ENCODE data around the gene FAAP100.

The FAAP100 gene

GRCh38 chr17:81494626-81495377 is 57.4 kb downstream of the FAAP100 start:
- no peaks in the 10 kb centered on the region for H3K9me2 ChIP-seq (replicated peaks; ENCODE audit: low read depth, low read length)
- no peaks in the 10 kb centered on the region for H3K27me3 ChIP-seq (ENCODE audit: insufficient read depth, low read length, poor library complexity, severe bottlenecking)
- TF ChIP-seq CTCF (conservative IDR thresholded peaks at IDR 0.05; ENCODE audit: low read length) (no peak), EZH2phosphoT487 (IDR thresholded peaks at IDR 0.05; ENCODE audit: borderline replicate concordance) (no peak)
- no peaks in the 10 kb centered on the region for H4K20me1 ChIP-seq (ENCODE audit: insufficient read depth, low read length, poor library complexity, severe bottlenecking)
- H3K36me3 ChIP-seq (ENCODE audit: insufficient read depth, low read length), result no peaks in the 10 kb centered on the region
- H3K9me3 ChIP-seq (ENCODE audit: insufficient read depth, low read depth, low read length), result no peaks in the 10 kb centered on the region
- peak overlapping the region; percentile 37; the same call in 1 of the 2 replicates for H2AFZ ChIP-seq (ENCODE audit: low read length)
- H3K9ac ChIP-seq (ENCODE audit: low read depth, low read length, poor library complexity, severe bottlenecking), result peak overlapping the region; percentile 60
- peak overlapping the region; percentile 50 for H3K4me3 ChIP-seq (ENCODE audit: low read length, poor library complexity, severe bottlenecking)
- H3K4me1 ChIP-seq (ENCODE audit: insufficient read depth, low read length, poor library complexity, severe bottlenecking), result peaks cover 27% of the 10 kb centered on the region
- H3K4me2 ChIP-seq (ENCODE audit: low read depth, low read length, poor library complexity, severe bottlenecking), result peak overlapping the region; percentile 61
- H3K79me2 ChIP-seq (ENCODE audit: insufficient read depth, low read length), result peaks cover 5% of the 10 kb centered on the region; the same call in 1 of the 2 replicates
- no peaks in the 10 kb centered on the region for H3F3A ChIP-seq (ENCODE audit: low read depth)

GRCh38 chr17:81493198-81494038 is 58.7 kb downstream of the FAAP100 start:
- Histone ChIP-seq H2AFZ (ENCODE audit: low read length) (no peak overlapping the region), H3F3A (ENCODE audit: low read depth) (no peaks in the 10 kb centered on the region), H3K4me3 (ENCODE audit: low read length, poor library complexity, severe bottlenecking) (no peak overlapping the region), H3K4me2 (ENCODE audit: low read depth, low read length, poor library complexity, severe bottlenecking) (no peak overlapping the region), H4K20me1 (ENCODE audit: insufficient read depth, low read length, poor library complexity, severe bottlenecking) (no peaks in the 10 kb centered on the region), H3K4me1 (ENCODE audit: insufficient read depth, low read length, poor library complexity, severe bottlenecking) (peaks cover 37% of the 10 kb centered on the region), H3K9ac (ENCODE audit: low read depth, low read length, poor library complexity, severe bottlenecking) (no peak overlapping the region), H3K9me3 (ENCODE audit: insufficient read depth, low read depth, low read length) (no peaks in the 10 kb centered on the region), H3K36me3 (ENCODE audit: insufficient read depth, low read length) (no peaks in the 10 kb centered on the region), H3K27me3 (ENCODE audit: insufficient read depth, low read length, poor library complexity, severe bottlenecking) (no peaks in the 10 kb centered on the region), H3K9me2 (replicated peaks; ENCODE audit: low read depth, low read length) (no peaks in the 10 kb centered on the region), H3K79me2 (ENCODE audit: insufficient read depth, low read length) (peaks cover 19% of the 10 kb centered on the region)
- no peak for TF ChIP-seq EZH2phosphoT487 (IDR thresholded peaks at IDR 0.05; ENCODE audit: borderline replicate concordance)
- TF ChIP-seq CTCF (conservative IDR thresholded peaks at IDR 0.05; ENCODE audit: low read length), result no peak

GRCh38 chr17:81492706-81493105 is 59.4 kb downstream of the FAAP100 start:
- H2AFZ ChIP-seq (ENCODE audit: low read length), result no peak overlapping the region

More at GRCh38 chr17:81492706-81493105, 59.4 kb downstream of the FAAP100 start:
- H3K4me3 ChIP-seq (ENCODE audit: low read length, poor library complexity, severe bottlenecking), result no peak overlapping the region
- no peak overlapping the region for H3K4me2 ChIP-seq (ENCODE audit: low read depth, low read length, poor library complexity, severe bottlenecking)
- peaks cover 25% of the 10 kb centered on the region for H3K79me2 ChIP-seq (ENCODE audit: insufficient read depth, low read length)
- no peak overlapping the region for H3K9ac ChIP-seq (ENCODE audit: low read depth, low read length, poor library complexity, severe bottlenecking)
- TF ChIP-seq CTCF (conservative IDR thresholded peaks at IDR 0.05; ENCODE audit: low read length), result no peak
- TF ChIP-seq EZH2phosphoT487 (IDR thresholded peaks at IDR 0.05; ENCODE audit: borderline replicate concordance), result no peak
- H3K4me1 ChIP-seq (ENCODE audit: insufficient read depth, low read length, poor library complexity, severe bottlenecking), result peaks cover 42% of the 10 kb centered on the region
- no peaks in the 10 kb centered on the region for H3K36me3 ChIP-seq (ENCODE audit: insufficient read depth, low read length)
- H4K20me1 ChIP-seq (ENCODE audit: insufficient read depth, low read length, poor library complexity, severe bottlenecking), result no peaks in the 10 kb centered on the region
- H3K9me2 ChIP-seq (replicated peaks; ENCODE audit: low read depth, low read length), result no peaks in the 10 kb centered on the region
- no peaks in the 10 kb centered on the region for H3K9me3 ChIP-seq (ENCODE audit: insufficient read depth, low read depth, low read length)
- H3K27me3 ChIP-seq (ENCODE audit: insufficient read depth, low read length, poor library complexity, severe bottlenecking), result no peaks in the 10 kb centered on the region
- no peaks in the 10 kb centered on the region for H3F3A ChIP-seq (ENCODE audit: low read depth)

Data from Loucy (cell line).